Esophagus squamous epithelium (tissue), 5 donors: ENCODE measurements around the gene TBPL1. TPM values are rescaled to one million over a fixed set of nuclear protein-coding genes. Genes with fewer than 3 reads are reported as not detected.

Experiments
- DNase-seq: peaks from one replicate; lab custom pipeline; 2025; lab: John Stamatoyannopoulos, UW
- H3K27ac ChIP-seq, 4 donors: fragments of 200-600 bp; sonication (generic); one replicate each; pipeline ENCODE4 v1.5.1; 2016 to 2019; ENCODE audit warnings: mild to moderate bottlenecking in 1 of 4
- H3K27me3 ChIP-seq, 4 donors: fragments of 200-600 bp; sonication (generic); 1 replicate in 3 of 4; 2 replicates in 1 of 4; pipeline versions ENCODE4 v1.5.1 to v1.6.0; 2017 to 2021; ENCODE audit warnings: antibody characterized with exemption in 1 of 4
- H3K36me3 ChIP-seq, 3 donors: fragments of 200-600 bp; sonication (generic); one replicate each; pipeline ENCODE4 v1.5.1; 2016 to 2019
- H3K4me1 ChIP-seq, 3 donors: fragments of 200-600 bp; sonication (generic); one replicate each; pipeline ENCODE4 v1.5.1; 2017 to 2019
- H3K4me3 ChIP-seq, 4 donors: fragments of 200-600 bp; sonication (generic); 1 replicate in 3 of 4; 2 replicates in 1 of 4; pipeline ENCODE4 v1.5.1; 2016 to 2019; ENCODE audit warnings: mild to moderate bottlenecking in 2 of 4, moderate library complexity in 1 of 4
- H3K9me3 ChIP-seq, 3 donors: fragments of 200-600 bp; sonication (generic); one replicate each; pipeline ENCODE4 v1.5.1; 2016 to 2019
- POLR2A ChIP-seq, 4 donors: fragments of 450-650 bp; IDR thresholded peaks; one replicate each; pipeline ENCODE4 v1.6.1; 2017; ENCODE audit warnings: antibody characterized with exemption in 4 of 4, mild to moderate bottlenecking in 4 of 4, moderate library complexity in 3 of 4
- WGBS, 2 donors: methylation state at CpG; one replicate each; pipeline ENCODE4 v1.1.5; 2018; 5-methylcytosine and 5-hydroxymethylcytosine counted together
- intact Hi-C: fragments of 100-400 bp; cut with DNase I; formaldehyde crosslinking; loops from one replicate; pipeline ENCODE4 v1.15.0; 2022
- total RNA-seq, 4 donors: library from RNA; depleted of rRNA; stranded (reverse); fragments of >200 nt; gene quantifications; one replicate each; pipeline ENCODE4 v1.1.0, GENCODE V29; 2016
- TF ChIP-seq, protein P1 (sequence below), 6 experiments: fragments of 450-650 bp in 4 of 6; fragments of 200-600 bp in 2 of 6; sonication (generic) in 2 of 6; IDR thresholded peaks; one replicate each; pipeline ENCODE4 v1.5.1; 2016 to 2019; ENCODE audit warnings: antibody characterized with exemption in 6 of 6, mild to moderate bottlenecking in 4 of 6, moderate library complexity in 4 of 6
- donor health status: DM: yes; HTN: yes; CAD: no.

The TBPL1 gene
- total RNA-seq, 4 donors from 2014 or later, result 9.0 to 27.5 (median 12.0) TPM

DNA sequence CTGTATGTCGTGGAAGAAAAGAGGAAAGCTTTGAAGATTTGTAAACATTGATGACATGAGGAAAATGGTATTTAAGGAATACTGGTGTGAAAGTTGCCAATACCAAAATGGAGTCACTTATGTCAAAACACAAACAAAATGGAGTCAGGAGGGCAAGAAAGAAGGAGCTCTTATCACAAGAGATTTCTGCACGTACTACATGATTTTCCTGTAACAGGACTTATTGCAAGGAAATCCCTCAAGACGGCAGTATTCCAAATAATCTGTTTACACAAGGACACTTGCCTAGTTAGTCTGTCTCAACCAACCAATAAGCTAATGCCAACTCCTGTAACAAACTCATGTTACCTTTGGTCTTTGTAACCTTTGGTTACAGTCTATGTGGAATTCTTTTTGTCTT, 69.6 kb downstream of the TBPL1 start:
- WGBS, 2 donors, result 60 to 63% methylated on average over 3 of the region's 3 CpGs
- Histone ChIP-seq H3K36me3 (no peaks in the 10 kb centered on the region), H3K4me3 (no peak overlapping the region), H3K4me1 (peaks cover 0 to 20% (median 0%) of the 10 kb centered on the region in 3 donors), H3K27me3 (no peaks in the 10 kb centered on the region), H3K27ac (no peak overlapping the region), H3K9me3 (no peaks in the 10 kb centered on the region)
- TF ChIP-seq, protein P1, sequence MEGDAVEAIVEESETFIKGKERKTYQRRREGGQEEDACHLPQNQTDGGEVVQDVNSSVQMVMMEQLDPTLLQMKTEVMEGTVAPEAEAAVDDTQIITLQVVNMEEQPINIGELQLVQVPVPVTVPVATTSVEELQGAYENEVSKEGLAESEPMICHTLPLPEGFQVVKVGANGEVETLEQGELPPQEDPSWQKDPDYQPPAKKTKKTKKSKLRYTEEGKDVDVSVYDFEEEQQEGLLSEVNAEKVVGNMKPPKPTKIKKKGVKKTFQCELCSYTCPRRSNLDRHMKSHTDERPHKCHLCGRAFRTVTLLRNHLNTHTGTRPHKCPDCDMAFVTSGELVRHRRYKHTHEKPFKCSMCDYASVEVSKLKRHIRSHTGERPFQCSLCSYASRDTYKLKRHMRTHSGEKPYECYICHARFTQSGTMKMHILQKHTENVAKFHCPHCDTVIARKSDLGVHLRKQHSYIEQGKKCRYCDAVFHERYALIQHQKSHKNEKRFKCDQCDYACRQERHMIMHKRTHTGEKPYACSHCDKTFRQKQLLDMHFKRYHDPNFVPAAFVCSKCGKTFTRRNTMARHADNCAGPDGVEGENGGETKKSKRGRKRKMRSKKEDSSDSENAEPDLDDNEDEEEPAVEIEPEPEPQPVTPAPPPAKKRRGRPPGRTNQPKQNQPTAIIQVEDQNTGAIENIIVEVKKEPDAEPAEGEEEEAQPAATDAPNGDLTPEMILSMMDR (IDR thresholded peaks at IDR 0.05), result no peak
- no peak for TF ChIP-seq POLR2A (IDR thresholded peaks at IDR 0.05)
- no peak for DNase-seq
- intact Hi-C loops, result no loop called here

DNA sequence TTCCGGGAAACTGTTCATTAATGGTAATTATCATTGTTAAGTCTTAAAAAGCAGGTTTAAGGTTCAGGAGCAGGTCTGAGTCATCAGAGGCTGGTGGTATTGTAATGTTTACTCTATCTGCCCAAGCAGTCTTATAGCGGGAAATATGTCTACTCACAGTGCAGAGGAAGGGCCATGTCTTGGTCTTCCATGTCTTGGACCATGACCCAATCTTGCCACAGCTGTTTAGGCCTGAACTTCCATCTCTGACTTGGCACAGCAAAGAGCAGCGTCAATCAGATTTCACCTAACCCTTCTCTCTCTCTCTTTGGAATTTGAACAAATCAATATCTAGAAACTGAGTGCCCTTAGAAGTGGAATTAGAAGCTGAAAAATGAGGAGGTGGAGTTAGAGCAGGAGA, 73.6 kb downstream of the TBPL1 start:
- H3K27ac ChIP-seq, result no peak overlapping the region
- peaks cover 0 to 12% (median 0%) of the 10 kb centered on the region in 3 donors for H3K36me3 ChIP-seq
- no peaks in the 10 kb centered on the region for H3K9me3 ChIP-seq
- no peak overlapping the region for H3K4me3 ChIP-seq
- H3K27me3 ChIP-seq, result no peaks in the 10 kb centered on the region
- no peaks in the 10 kb centered on the region for H3K4me1 ChIP-seq
- DNase-seq, result no peak
- TF ChIP-seq POLR2A (IDR thresholded peaks at IDR 0.05), result no peak
- TF ChIP-seq, protein P1 (IDR thresholded peaks at IDR 0.05), result no peak
- intact Hi-C loops, result no loop called here
- 67 to 75% methylated on average over 3 of the region's 3 CpGs for WGBS, 2 donors

DNA sequence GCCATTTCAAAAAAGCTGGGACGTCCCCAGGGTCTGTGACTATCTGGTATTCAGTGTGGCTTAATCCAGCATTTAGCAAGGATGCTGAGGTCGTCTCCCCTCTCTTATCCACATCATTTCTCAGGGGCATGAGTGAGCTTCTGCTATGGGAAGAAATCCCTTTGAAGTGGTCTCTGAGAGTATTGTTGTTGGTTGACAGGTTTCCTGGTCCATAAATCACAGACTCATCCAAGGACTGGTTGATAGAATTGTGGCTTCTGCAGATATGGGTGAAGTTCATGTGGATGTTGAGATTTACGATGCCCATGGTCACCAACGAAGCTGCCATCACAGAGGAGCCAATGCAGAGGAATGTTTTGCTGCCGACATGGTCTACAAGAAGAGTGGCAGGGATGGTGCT, 75.4 kb downstream of the TBPL1 start:
- no peak for TF ChIP-seq POLR2A (IDR thresholded peaks at IDR 0.05)
- TF ChIP-seq, protein P1 (IDR thresholded peaks at IDR 0.05), result no peak
- H3K4me3 ChIP-seq, result no peak overlapping the region
- DNase-seq, result no peak
- 77 to 82% methylated on average over 3 to 5 of the region's 5 CpGs for WGBS, 2 donors
- H3K9me3 ChIP-seq, result no peaks in the 10 kb centered on the region
- intact Hi-C loops, result no loop called here
- no peak overlapping the region for H3K27ac ChIP-seq
- peaks cover 0 to 12% (median 0%) of the 10 kb centered on the region in 3 donors for H3K36me3 ChIP-seq
- H3K4me1 ChIP-seq, result no peaks in the 10 kb centered on the region
- H3K27me3 ChIP-seq, result no peaks in the 10 kb centered on the region

DNA sequence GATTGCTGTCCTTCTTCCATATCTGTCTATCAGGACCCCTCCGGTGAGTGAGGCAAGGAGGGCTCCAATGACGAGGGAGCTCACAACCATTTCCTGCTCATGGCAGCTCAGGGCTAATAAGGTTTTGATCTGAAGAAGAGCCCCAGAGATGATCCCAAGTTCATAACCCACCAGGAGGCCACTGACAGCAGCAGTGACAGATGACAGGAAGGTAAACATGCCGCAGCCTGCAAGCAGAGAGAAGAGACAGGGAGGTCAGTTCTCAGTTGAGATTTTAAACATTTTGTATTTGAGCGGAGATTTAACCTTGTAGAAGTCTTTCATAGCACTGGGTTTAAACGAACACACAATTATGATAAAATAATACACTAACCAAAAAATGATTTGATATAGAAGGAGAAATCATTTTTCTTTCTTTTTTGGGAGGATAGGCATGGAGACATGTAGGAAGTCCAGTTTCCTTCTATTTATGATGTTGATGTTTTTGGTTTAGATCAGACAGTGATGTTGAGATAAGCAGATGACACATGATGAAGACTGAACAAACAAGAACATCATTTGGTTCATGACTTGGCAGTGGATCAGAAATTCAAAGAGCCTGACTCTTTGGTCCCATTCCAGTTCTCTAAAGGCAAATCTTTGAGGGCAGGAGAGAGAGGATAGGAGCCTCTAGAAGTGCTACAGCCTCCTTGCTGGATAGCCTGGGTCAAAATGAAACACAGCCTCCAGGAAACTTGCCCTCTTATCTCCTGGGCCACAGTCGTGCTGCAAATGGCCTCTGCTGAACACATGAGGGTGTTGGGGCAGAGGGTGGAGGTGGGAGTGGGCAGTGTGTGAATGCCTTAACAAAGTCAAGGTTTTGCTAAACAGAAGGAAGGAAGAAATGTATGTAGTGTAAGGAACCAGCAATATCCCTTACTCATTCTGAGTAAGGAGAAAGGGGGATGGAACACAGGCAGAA, 76.8 kb downstream of the TBPL1 start:
- Histone ChIP-seq H3K9me3 (no peaks in the 10 kb centered on the region), H3K36me3 (peaks cover 0 to 12% (median 0%) of the 10 kb centered on the region in 3 donors), H3K27ac (no peak overlapping the region), H3K4me1 (peaks cover 0 to 2% (median 0%) of the 10 kb centered on the region in 3 donors), H3K4me3 (no peak overlapping the region), H3K27me3 (no peaks in the 10 kb centered on the region)
- DNase-seq, result no peak
- 64 to 72% methylated on average over 4 to 6 of the region's 6 CpGs for WGBS, 2 donors
- intact Hi-C loops, result no loop called here
- TF ChIP-seq, protein P1 (IDR thresholded peaks at IDR 0.05), result no peak
- no peak for TF ChIP-seq POLR2A (IDR thresholded peaks at IDR 0.05)

DNA sequence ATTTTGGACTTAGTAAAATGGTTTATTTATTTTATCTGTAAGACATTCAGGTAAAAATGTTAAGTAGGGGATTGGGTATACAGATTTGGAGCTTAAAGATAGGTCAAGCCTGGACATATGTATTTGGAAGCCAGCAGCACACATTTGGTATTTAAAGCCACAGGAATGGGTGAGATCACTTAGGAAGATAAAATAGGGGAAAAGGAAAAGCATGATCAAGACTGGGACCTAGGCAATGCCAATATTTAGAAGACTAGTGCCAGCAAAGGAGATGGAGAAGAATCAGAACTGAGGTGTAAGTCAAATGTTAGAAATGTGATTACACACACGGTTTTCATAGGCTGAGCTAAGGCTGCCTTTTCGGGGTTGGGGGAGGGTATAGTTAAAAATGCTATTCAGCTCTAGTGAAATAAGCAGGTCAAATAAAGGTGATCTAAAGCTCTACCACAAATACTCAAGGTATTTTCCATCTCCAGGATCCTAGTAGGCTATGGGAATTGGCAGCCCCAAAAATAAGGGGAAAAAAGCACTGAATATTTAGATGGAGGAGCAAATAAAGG, 78.8 kb downstream of the TBPL1 start:
- DNase-seq, result no peak
- intact Hi-C loops, result no loop called here
- WGBS, 2 donors, result 81 to 83% methylated on average over 2 of the region's 2 CpGs
- TF ChIP-seq POLR2A (IDR thresholded peaks at IDR 0.05), result no peak
- TF ChIP-seq, protein P1 (IDR thresholded peaks at IDR 0.05), result no peak
- H3K36me3 ChIP-seq, result peaks cover 0 to 12% (median 0%) of the 10 kb centered on the region in 3 donors
- no peak overlapping the region for H3K27ac ChIP-seq
- H3K27me3 ChIP-seq, result no peaks in the 10 kb centered on the region
- peaks cover 0 to 17% (median 8%) of the 10 kb centered on the region in 3 donors for H3K4me1 ChIP-seq
- H3K9me3 ChIP-seq, result no peaks in the 10 kb centered on the region
- H3K4me3 ChIP-seq, result no peak overlapping the region
